KG1 (cell line): ENCODE measurements around the gene NKX1-1.

ENCODE experiments used
- DNase-seq: peaks from one replicate; lab custom pipeline; 2025; lab: John Stamatoyannopoulos, UW

NKX1-1 gene

DNA sequence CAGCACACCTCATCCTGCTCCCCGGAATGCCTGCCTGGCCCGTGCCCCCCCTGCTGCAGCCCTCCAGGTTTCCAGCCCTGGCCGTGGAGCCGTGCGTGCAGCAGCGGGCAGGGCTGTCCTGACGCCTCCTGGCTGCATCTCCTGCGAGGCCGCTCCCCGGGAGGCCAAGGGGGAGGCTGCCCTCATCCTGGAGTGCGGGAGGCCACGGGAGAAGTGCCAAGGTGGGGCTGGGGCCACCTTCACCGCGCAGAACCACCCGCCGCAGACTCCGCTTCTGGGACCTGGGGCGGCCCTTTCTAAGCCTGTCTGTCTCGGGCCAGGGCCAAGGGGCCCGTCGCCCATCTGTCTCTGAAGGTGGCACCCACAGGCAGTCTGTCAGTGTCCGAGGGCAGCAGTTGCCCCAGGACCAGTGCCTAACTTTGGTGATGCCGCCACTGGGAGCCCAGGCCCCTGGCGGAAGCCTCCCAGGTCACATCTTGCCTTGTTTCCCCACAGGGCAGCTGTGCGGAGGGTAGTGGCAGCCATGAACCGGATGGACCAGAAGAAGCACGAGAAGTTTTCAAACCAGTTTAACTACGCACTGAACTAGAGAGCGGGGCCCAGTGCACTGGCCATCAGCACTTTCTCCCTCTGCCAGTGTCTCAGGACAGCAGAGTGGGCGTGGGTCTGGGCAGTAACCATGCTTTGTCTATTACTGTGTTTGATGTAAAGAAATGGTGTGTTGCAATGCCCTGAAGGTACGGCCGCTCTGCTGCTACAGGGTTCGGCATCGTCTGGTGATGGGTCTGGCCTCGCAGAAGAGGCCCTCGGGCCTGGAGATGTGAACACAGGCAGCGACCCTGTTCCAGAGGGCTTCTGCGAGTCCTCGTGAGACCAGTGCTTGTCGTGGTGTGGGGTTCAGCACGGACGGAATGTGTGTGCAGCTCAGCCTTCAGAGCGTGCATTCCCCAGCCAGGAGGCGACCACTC, 20.6 kb downstream of the NKX1-1 start:
- DNase-seq: no peak

DNA sequence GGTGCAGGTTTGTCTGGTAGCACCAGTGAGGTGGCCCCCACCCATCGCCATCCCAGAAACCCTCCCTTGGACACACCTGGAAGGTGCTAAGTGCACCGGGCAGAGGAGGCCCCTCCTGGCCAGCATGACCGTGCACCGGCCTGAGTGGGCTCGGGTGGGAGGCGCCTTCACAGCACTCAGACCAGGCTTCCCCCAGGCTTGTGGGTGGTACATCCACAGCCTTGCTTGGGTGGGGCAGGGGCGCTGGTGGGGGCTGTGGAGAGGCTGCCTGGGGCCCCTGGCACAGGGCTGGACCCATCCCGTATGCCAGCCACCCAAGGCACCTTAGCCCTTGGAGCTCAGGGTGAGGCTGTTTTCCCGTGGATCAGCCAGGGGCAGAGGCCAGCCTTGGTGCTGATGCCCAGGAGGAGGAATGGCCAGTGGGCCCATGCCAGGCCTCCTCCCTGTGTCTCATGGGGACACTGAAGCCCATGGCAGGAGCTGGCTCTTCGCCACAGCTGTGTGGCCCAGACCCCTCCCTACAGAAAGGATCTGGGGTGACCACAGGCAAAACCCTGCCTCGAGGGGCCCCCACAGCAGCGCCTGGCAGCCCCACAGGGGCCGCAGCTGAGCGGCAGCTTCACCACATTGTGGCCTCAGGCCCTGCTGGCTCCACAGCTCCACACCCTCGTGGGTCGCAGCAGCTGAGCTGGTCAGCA, 21.4 kb downstream of the NKX1-1 start:
- no peak for DNase-seq

DNA sequence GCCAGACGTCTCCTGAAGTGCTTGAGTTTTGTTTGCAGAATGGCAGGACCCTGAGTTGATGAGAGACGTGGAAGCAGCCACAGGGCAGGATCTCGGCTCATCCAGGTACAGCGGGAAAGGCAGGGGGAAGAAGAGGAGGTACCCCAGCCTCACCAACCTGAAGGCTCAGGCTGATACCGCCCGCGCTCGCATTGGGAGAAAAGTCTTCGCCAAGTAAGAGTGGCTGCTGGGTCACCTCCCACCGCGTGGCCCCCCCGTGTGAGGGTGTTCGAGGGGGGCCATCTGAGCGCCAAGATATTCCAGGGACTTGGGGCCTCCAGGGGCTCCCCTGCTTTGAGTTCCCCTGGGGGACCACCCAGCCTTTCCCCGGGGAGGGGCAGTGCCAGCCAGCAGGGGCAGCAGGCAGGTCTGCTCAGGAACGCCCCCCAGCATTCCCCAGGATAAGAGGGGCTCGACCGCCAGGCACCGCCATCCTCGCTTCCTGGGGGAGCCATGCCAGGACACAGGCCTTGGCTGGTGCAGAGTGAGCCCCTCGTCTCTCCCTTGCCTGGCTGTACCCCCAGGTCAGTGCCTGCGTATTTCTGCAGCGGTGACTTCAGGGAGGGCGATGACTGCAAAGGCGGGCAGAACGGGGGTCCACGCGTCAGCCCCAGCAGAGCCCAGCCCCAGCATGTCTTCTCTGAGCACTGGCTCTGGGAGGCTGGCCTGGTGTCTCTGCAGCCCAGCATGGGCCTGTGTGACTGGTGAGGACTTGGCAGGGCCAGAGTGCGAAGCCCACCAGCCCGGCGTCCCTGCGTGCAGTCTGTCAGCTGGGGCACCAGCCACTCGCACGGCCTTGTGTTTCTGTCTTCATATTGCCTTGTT, 22.3 kb downstream of the NKX1-1 start:
- DNase-seq: no peak

DNA sequence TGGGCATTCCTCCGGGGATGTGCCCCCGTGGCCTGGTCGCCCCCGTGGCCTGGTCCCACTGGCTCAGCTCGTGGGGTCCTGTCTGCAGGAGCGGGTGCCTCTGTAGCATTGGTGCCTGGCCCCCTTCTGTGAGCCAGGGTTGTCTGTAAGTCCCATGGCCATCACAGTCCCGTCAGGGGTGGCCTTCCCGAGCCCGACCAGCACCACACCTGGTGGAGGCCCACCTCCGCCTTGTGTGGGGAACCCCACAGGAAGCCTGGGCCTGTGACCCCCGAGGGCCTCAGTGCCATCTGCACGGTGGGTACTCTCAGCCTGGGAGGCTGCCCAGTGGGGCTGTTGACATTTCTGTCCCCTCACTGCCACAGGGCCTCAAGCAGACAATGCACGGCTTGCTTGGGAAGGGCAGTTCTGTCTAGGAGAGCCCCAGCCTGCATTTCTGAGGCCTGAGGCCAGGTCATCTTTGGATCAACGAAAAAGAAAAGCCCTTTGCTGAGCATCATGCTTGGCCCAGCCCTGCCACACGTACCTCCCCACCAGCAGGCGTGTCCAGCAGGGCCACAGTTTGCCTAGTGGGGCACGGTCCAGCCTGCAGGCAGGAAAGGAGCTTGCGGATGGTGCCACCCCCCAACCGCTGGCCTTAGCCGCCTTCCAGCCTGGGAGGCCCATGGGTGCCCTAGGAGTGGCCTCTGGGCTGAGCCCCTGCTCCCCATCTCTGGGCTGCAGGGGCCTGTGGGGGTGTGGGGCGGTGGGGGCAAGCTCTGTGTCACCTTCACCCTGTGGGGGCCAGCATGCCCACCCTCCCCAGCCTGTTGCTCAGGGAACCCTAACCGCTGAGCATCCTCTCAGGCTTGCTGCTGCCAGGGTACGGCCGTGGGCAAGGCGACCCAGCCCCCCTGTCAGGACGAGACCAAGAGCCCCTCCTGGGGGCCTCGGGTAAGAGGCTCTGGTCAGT, 23.2 kb downstream of the NKX1-1 start:
- DNase-seq: no peak

DNA sequence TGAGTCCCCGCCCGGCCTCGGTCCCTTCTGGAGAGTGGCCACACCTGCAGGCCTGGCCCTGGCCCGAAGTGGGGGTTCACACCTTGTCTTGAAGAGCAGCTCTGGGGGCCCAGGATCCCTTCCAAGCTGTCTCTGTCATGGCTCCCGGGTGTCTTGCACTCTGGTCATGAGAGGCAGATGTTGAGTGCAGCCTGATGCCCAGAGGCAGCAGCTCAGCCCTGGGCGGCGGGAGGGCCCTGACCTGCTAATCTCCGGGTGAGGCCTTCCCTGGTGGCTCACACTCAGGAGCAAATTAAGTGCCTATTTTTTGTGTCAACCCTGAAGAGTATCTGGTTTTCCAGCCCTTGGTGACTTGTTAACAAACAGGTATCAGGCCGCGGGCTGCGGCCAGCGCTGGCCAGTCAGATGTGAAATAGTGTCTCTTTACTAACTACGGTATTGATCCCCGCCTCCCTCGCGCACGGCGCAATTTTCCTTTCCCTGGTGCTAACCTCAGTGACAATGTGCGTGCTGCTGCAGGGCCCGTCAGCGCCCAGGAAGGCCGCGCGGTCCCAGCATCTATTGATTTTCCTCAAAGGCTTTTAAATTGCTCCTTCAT, 24.2 kb downstream of the NKX1-1 start:
- no peak for DNase-seq

DNA sequence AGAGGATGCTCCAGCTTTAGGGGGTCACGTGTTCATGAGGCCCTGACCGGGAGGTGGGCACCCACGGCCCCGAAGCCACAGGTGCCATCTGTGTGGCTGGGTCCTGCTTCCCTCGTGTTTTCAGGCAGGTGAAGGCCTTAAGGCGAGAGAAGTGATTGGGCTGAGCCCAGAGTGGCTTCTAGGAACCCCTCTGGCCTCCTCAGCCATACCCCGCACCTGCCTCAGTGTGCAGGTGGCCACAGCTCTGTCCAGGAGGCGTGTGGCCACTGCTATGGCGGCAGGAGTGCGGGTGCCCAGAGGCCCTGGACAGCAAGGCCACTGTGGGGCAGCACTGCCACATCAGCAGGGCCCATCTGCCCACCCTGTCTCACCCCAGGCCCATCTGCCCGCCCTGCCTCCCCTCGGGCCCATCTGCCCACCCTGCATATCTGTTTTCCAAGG, 25.0 kb downstream of the NKX1-1 start:
- no peak for DNase-seq

DNA sequence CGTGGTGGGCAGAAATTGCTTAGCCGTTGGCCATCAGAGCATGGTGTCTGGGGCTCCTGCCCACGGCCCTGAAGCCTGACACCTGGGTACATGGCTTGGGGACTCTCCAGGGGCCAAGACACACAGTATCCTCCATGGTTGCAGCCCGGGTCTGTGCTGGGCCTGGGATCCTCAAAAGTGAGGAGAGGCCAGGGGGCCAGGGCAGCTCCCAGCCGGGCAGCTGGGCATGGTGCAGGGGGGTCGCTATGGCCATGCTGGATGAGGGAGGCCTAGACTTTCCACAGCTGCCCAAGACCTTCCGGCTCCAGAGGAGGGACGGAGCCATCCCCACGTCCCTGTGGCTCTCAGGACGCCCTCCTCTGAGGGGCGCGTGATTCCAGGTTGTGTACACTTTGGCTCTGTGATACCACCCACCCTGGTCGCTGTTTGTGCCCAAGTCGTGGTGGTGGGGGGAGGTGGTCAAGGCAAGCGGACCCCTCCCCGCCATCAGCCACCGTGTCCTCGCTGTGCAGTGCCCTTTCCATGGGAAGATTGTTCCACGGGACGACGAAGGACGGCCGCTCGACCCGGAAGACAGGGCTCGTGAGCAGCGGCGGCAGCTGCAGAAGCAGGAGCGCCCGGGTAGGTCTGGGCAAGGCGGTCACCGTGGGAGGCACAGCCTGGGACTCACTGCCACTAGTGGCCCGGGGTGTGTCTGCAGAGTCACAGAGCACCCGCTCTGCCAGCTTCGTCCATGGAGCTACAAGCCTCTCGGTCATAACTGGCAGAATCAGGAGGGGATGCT, 25.7 kb downstream of the NKX1-1 start:
- DNase-seq: no peak

DNA sequence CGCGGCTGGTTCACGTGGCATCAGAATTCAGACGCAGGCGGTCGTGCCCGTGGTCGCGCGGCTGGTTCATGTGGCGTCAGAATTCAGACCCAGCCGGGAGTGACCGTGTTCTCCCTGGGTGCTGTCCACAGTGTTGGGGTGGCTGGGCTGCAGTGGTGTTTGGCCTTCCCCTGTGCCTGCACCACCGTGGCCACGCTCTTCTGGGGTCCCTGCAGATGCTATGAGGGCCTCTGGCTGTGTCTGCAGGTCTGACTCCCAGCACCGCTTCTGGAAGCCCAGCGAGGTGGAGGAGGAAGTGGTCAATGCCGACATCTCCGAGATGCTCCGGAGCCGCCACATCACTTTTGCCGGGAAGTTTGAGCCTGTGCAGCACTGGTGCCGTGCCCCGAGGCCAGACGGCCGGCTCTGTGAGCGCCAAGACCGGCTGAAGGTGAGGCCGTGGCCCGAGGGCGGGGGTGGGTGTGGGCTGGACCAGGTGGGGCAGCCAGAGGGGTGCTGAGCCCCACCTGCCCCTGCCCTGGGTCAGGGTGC, 26.4 kb downstream of the NKX1-1 start:
- no peak for DNase-seq

DNA sequence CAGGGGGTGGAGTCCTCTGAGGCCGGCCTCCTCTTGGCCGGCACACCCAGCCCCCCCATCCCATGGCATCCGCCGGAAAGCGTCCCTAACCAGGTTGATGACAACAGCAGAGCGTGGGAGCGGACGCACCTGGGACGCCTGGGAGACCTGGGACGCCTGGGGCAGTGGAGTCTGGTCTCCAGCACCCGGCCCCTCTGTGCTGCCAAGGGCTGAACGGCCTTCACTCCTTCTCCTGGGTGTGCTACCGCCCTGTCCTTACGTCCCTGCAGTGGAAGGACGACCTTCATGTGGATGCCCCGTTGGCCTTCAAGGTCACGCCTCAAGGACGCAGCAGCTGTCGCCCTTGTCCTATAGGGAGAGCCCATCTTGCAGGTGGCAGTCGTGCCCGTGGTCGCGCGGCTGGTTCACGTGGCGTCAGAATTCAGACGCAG, 26.9 kb downstream of the NKX1-1 start:
- DNase-seq: no peak

DNA sequence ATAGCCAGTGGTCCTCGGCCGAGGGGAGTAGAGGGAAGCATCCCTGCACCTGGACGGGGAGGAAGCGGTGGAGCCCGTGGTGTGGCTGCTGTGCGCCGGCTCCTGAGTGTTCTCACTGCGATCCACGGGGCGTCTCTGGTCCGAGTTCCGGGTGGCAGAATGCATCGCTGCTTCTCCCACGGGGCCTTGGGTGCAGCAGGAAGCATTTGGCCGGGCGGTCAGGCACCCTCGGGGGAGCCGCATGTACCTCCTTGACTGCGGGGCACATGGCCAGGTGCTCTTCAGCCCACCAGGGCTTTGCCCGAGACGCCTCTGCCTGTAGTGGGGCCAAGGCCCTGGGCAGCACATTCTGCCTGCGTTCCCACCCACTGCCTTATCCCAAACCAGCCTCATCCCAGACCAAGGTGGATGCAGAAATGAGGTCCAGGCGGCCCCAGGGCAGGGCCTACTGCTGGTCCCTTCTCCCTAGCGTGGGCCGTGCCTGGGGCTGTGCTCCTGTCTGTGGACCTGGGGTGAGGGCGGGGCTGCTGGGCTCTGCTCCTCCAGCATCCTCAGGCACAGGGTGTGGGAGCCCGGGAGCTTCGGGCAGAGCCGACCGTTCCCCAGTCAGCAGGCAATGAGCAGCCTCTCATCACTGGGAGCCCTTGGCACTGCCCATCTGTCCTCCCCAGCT, 27.5 kb downstream of the NKX1-1 start:
- no peak for DNase-seq

DNA sequence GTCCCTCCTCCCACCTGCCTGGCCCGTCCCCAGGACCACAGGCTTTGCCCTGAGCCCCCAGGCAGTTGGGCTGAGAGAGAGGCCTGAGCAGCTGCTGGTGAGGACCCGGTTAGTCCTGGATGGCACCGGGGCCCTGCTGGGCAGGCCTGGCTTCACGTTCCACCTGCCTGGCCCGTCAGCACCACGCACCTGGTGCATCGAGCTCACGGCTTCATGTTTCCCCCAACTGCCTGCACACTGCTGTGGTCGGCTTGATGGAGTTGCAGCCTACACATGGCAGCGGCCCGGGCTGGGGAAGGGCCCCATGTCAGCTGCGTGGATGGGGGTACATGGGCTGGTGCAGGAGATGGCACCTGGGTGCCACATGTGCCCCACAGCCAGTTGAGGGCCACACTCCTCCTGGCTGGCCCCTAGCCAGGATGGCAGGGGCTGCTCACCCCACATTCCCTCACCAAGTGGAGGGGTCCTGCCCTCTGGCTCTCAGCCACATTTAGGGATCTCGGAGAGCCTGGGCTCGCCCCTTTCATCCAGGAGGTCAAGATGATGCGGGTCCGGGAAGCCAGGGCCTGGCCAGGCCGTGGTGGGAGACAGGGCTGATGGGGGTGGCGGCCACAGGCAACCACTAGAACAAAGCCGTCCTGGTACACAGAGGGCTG, 28.5 kb downstream of the NKX1-1 start:
- no peak for DNase-seq

DNA sequence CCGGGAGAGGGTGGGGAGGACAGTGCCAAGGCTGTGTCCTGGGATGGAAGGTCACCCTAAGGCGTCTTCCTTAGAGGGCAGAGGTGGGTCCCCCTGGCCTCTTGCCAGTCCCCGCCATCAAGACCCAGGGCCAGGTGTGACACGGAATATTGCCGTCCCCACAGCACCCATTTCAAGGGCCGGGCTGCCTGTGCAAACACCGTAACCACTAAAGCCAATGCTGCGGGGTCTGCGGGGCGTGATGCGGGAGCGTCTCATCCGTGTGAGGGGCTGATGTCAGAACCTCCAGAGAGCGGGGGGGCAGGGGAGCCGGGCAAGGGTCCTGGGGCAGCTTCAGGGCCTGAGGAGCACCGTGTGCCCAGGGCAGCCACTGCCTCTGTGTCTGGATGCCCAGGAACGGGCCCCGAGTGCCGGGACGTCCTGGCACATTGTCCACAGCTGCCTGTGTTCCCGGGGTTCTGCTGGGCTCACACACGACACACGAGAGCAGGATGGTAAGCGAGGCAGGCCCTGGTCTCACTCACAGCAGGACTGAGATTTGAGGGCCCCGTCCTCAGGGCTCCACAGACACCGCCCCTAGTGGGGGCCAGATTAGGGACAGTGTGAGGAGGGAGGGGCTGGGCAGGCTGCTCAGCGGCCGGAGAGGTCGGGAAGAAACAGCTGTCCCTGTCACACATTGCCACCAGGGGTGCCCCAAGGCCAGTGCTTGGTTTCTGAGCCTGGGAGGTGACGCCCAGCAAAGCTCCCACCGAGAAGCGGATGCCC, 29.2 kb downstream of the NKX1-1 start:
- no peak for DNase-seq

DNA sequence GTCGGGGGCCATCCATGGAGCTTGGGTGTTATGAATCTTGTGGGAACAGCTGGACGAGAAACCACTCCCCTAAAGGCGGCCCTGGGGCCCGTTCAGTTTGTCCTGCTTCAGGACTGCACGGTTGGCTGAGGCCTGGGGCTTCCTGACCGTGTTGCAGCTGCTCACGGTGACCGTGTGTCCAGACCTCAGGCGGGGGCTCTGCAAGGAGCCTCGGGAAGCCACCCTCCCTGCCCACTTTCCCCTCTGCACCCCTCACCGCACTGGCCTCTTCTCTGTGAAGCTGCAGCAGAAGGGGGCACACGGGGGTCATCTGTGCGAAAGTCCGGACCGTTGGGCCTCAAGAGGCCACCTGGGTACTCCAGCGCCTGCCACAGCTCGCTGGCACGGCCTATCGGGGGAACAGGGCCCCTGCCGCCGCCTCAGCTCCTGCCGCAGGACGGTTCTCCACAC, 29.8 kb downstream of the NKX1-1 start:
- DNase-seq: no peak

DNA sequence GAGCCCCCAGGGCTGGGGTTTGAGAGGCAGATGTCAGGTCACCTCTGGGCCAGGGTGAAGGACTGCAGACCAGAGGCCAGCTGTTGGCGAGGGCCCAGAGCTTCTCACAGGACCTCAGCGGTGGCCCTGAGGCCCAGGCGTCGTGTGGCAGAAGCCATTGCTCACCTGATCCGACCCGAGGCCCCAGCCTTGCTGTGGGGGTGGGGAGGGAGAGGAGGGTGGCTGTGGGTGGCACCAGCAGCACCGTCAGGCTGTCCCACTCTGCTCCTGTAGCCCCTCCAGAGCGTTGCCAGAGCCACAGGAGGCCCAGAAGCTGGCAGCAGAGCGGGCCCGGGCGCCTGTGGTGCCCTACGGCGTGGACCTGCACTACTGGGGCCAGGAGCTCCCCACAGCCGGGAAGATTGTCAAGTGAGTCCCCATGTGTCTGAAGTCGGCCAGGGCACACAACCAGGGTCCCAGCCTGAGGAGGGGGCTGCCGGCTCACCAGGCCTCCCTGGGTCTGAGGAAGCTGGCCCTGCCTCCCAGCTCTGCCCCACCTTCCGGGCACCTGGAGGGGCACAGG, 30.4 kb downstream of the NKX1-1 start:
- no peak for DNase-seq

DNA sequence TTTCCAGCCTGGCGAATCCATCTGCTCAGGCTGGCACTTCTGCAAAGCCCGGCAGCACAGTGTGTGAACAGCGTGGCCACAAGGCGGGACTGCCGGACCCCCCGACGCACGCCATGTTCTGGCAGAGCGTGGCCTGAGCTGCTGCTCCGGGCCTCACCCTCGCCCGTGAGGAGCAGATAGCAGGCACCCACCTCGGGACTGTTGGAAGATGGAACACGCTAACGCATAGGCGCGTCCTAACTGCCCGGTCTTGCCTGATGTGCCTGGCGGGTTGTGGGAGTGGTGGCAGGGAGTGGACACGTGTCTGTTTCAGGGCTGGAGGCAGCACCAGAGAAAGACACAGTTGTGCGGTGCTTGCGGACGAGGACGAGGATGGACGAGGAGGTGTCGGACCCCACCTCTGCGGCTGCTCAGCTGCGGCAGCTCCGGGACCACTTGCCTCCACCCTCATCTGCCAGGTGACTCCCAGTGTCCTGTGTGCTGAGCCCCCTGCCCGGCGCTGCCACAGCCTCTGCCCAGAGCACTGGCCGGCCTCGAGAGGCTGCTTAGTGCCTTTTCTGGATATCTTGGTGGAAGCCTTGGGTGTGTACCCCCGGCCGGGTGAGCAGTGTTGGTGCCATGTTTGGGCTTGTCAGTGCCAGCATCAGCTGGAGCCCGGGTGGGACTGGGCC, 31.1 kb downstream of the NKX1-1 start:
- no peak for DNase-seq

DNA sequence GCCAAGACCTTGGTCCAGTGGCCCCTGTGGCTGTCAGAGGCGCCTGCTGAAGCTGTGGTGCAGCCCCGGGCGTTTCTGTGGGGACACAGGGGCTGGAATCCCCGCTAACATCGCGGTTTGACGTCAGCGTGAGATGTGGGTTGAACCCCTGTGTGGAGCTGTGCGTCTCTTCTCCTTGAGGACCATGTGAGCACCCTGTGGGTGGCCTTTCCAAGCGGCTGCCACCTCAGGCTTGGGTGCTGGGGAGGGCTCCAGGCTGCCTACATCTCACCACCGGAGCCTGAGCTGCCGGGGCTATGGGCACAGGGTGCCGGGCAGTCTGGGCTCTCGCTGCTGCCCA, 31.6 kb downstream of the NKX1-1 start:
- DNase-seq: no peak
